Keratinocyte (primary cell): Measurements from ENCODE around the gene ADSL. TPM values are rescaled to one million over a fixed set of nuclear protein-coding genes. Genes with fewer than 3 reads are reported as not detected.

Source experiments
- DNase-seq: peaks from one replicate; pipeline ENCODE4 v3.0.0-alpha.2; 2011; ENCODE audit warnings: low read depth, missing footprints, low spot score
- FAIRE-seq: peaks from 2 replicates; lab custom pipeline; 2011; peaks lifted over from hg19 to GRCh38; lab: Jason Lieb, UNC
- H2AFZ ChIP-seq: 2 replicates; pipeline ENCODE4 v1.6.0; 2012; ENCODE audit warnings: low read length, control low read depth, inconsistent platforms; ENCODE audit not compliant: control insufficient read depth
- H3K27ac ChIP-seq: 2 replicates; pipeline ENCODE4 v1.5.1; 2011; ENCODE audit warnings: low read length; ENCODE audit not compliant: control insufficient read depth, insufficient read depth
- H3K27me3 ChIP-seq: 3 replicates; pipeline ENCODE4 v1.6.0; 2011; ENCODE audit warnings: low read length; ENCODE audit not compliant: control insufficient read depth, insufficient read depth; ENCODE audit errors: extremely low read depth
- H3K36me3 ChIP-seq, 2 experiments: 2 replicates in 1 of 2; 3 replicates in 1 of 2; pipeline ENCODE4 v1.5.1; 2011; ENCODE audit warnings: low read length in 2 of 2, mild to moderate bottlenecking in 1 of 2; ENCODE audit not compliant: control insufficient read depth in 2 of 2, insufficient read depth in 2 of 2; ENCODE audit errors: extremely low read depth in 1 of 2
- H3K4me1 ChIP-seq: 3 replicates; pipeline ENCODE4 v1.5.1; 2011; ENCODE audit warnings: low read length; ENCODE audit not compliant: control insufficient read depth, insufficient read depth; ENCODE audit errors: extremely low read depth
- H3K4me2 ChIP-seq: 3 replicates; pipeline ENCODE4 v1.6.0; 2011; ENCODE audit warnings: low read depth, low read length; ENCODE audit not compliant: control insufficient read depth, insufficient read depth; ENCODE audit errors: extremely low read depth
- H3K4me3 ChIP-seq, 3 experiments: fragments of 200-600 bp in 1 of 3; sonication (generic) in 1 of 3; 2 replicates in 2 of 3; 3 replicates in 1 of 3; pipeline ENCODE4 v1.5.1; 2011 to 2016; ENCODE audit warnings: low read length in 3 of 3, mild to moderate bottlenecking in 3 of 3, control low read depth in 2 of 3, inconsistent platforms in 1 of 3, low read depth in 1 of 3, mixed read lengths in 1 of 3, mixed run types in 1 of 3, moderate library complexity in 1 of 3; ENCODE audit not compliant: control insufficient read depth in 2 of 3, insufficient read depth in 2 of 3; ENCODE audit errors: extremely low read depth in 1 of 3
- H3K79me2 ChIP-seq: 2 replicates; pipeline ENCODE4 v1.6.0; 2012; ENCODE audit warnings: low read length; ENCODE audit not compliant: control insufficient read depth, insufficient read depth
- H3K9ac ChIP-seq: 3 replicates; pipeline ENCODE4 v1.6.0; 2011; ENCODE audit warnings: low read length; ENCODE audit not compliant: control insufficient read depth, insufficient read depth; ENCODE audit errors: extremely low read depth
- H3K9me1 ChIP-seq: 3 replicates; pipeline ENCODE4 v1.6.0; 2011; ENCODE audit warnings: low read length; ENCODE audit not compliant: control insufficient read depth, insufficient read depth; ENCODE audit errors: extremely low read depth
- H3K9me3 ChIP-seq: 2 replicates; pipeline ENCODE4 v1.5.1; 2012; ENCODE audit warnings: low read depth, low read length; ENCODE audit not compliant: control insufficient read depth
- H4K20me1 ChIP-seq: 3 replicates; pipeline ENCODE4 v1.6.0; 2011; ENCODE audit warnings: low read length; ENCODE audit not compliant: control insufficient read depth, insufficient read depth; ENCODE audit errors: extremely low read depth
- EZH2 ChIP-seq: IDR thresholded peaks from one replicate; pipeline ENCODE4 v1.6.1; 2012; ENCODE audit warnings: inconsistent platforms, mild to moderate bottlenecking, low read length, moderate library complexity
- dilution Hi-C: fragments of 300-500 bp; cut with MboI; formaldehyde crosslinking; loops from one replicate; pipeline ENCODE4 v1.7.0; 2020; ENCODE audit warnings: low sequenced_read_pairs; ENCODE audit not compliant: extremely low pct_ligation_motif_present
- polyA plus RNA-seq, 5 experiments: library from polyadenylated mRNA; depleted of rRNA in 3 of 5; stranded (reverse) in 3 of 5; stranded (forward) in 1 of 5; unstranded in 1 of 5; fragments of >200 nt; gene quantifications; 1 replicate in 1 of 5; 2 replicates in 3 of 5; 3 replicates in 1 of 5; pipeline versions ENCODE4 v1.2.1 to v1.2.3, GENCODE V29; 2011 to 2012; ENCODE audit warnings: missing spikeins in 2 of 5, low read depth in 1 of 5, low replicate concordance in 1 of 5
- TF ChIP-seq, protein P1 (sequence below), 3 experiments: IDR thresholded peaks in 1 of 3; conservative IDR thresholded peaks in 1 of 3; optimal IDR thresholded peaks in 1 of 3; 2 replicates in 2 of 3; 3 replicates in 1 of 3; pipeline versions ENCODE3 to v1.5.1; 2011; ENCODE audit warnings: low read length in 3 of 3, mild to moderate bottlenecking in 3 of 3, moderate library complexity in 2 of 3, control low read depth in 1 of 3, inconsistent platforms in 1 of 3; ENCODE audit not compliant: insufficient read depth in 2 of 3; ENCODE audit errors: extremely low read depth in 1 of 3

Gene ADSL
- polyA plus RNA-seq, 1 donor (not counting 4 experiments of a cell fraction or from before 2014, with no cell fraction given), result 96.1 TPM

DNA sequence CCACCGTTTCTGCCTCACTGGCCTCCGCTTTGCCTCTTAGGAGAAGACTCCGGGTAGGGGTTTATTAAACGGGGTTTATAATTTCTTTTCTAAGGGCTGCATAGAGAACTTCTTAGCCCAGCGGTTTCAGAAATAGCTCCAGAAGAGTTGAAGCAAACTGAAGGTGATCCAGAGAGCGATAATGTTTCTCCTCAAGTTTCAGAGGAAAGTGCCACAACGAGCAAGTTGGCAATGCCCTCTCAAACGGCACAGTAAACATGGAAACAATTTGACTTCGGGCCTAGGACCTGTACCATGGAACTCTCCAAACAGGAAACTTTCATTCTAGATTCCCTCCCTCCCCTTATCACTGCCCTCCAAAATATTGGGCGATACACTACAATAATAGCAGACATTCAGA, 1.0 kb downstream of the ADSL start:
- Histone ChIP-seq H3K36me3 (peaks cover 5 to 10% of the 10 kb centered on the region in 2 experiments), H3K4me1 (peaks cover 14% of the 10 kb centered on the region), H3K9me3 (no peaks in the 10 kb centered on the region), H2AFZ (no peak overlapping the region), H3K9ac (peak overlapping the region; percentile 92), H3K4me2 (peak overlapping the region; percentile 81), H3K79me2 (peaks cover 35% of the 10 kb centered on the region), H3K9me1 (no peaks in the 10 kb centered on the region), H3K27ac (peak overlapping the region; percentile 90), H3K4me3 (peak overlapping the region; percentile 76 to 88 (median 77)), H3K27me3 (no peaks in the 10 kb centered on the region), H4K20me1 (no peaks in the 10 kb centered on the region)
- FAIRE-seq (no peak), DNase-seq (no peak)
- dilution Hi-C loops, result no loop called here
- TF ChIP-seq, protein P1, sequence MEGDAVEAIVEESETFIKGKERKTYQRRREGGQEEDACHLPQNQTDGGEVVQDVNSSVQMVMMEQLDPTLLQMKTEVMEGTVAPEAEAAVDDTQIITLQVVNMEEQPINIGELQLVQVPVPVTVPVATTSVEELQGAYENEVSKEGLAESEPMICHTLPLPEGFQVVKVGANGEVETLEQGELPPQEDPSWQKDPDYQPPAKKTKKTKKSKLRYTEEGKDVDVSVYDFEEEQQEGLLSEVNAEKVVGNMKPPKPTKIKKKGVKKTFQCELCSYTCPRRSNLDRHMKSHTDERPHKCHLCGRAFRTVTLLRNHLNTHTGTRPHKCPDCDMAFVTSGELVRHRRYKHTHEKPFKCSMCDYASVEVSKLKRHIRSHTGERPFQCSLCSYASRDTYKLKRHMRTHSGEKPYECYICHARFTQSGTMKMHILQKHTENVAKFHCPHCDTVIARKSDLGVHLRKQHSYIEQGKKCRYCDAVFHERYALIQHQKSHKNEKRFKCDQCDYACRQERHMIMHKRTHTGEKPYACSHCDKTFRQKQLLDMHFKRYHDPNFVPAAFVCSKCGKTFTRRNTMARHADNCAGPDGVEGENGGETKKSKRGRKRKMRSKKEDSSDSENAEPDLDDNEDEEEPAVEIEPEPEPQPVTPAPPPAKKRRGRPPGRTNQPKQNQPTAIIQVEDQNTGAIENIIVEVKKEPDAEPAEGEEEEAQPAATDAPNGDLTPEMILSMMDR (optimal IDR thresholded peaks at IDR 0.05 in 1 of 3, IDR thresholded peaks at IDR 0.05 in 1 of 3, conservative IDR thresholded peaks at IDR 0.05 in 1 of 3; ENCODE audit: extremely low read depth in 1 of 3, insufficient read depth in 2 of 3, low read length in 3 of 3), result no peak
- TF ChIP-seq EZH2, result no peak

DNA sequence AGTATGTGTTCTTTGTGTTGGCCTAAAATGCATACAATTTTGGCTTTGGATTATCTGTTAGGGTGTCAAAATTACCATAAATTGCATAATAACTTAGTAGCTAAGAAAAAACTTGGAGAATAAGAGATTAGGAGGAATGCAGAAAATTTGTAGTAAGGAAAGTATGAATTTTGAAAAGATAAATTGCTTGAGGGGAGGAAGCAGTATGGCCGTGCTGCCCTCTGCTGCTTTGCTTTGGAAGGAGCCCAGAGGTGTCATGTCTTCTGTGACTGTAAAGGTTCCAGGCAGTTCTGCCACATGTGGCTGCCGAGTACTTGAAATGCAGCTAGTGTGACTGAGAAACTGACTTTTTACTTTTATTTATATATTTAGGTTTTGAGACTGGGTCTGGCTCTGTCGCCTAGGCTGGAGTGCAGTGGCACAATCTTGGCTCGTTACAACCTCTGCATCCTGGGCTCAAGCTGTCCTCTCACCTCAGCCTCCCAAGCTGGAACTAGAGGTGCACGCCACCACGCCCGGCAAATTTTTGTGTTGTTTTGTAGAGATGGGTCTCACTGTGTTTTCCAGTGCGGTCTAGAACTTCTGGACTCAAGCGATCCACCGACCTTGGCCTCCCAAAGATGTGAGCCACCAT, 1.8 kb downstream of the ADSL start:
- peaks cover 11 to 12% of the 10 kb centered on the region in 2 experiments for H3K36me3 ChIP-seq
- peak overlapping the region; percentile 90 for H3K27ac ChIP-seq
- H2AFZ ChIP-seq, result no peak overlapping the region
- no peak for TF ChIP-seq EZH2
- TF ChIP-seq, protein P1 (optimal IDR thresholded peaks at IDR 0.05 in 1 of 3, IDR thresholded peaks at IDR 0.05 in 1 of 3, conservative IDR thresholded peaks at IDR 0.05 in 1 of 3; ENCODE audit: extremely low read depth in 1 of 3, insufficient read depth in 2 of 3, low read length in 3 of 3), result peak; percentile 80 to 90 (median 81)
- H4K20me1 ChIP-seq, result no peaks in the 10 kb centered on the region
- FAIRE-seq, result no peak
- H3K9ac ChIP-seq, result peak overlapping the region; percentile 92
- no peak for DNase-seq
- no peaks in the 10 kb centered on the region for H3K9me3 ChIP-seq
- H3K4me1 ChIP-seq, result peaks cover 14% of the 10 kb centered on the region
- peak overlapping the region in 2 of 3 experiments; percentile 77 to 88 for H3K4me3 ChIP-seq
- H3K4me2 ChIP-seq, result peak overlapping the region; percentile 81
- dilution Hi-C loops, result no loop called here
- H3K9me1 ChIP-seq, result no peaks in the 10 kb centered on the region
- peaks cover 39% of the 10 kb centered on the region for H3K79me2 ChIP-seq
- H3K27me3 ChIP-seq, result no peaks in the 10 kb centered on the region
